Natural killer cell (primary cell): ENCODE measurements around the gene PACRG. TPM values are rescaled to one million over a fixed set of nuclear protein-coding genes. Genes with fewer than 3 reads are reported as not detected.

Experiments
- ATAC-seq, 3 donors: fragments of 150-1000 bp in 2 of 3; fragments of 200-7000 bp in 1 of 3; cut with Tn5 transposase; 1 replicate in 1 of 3; 2 replicates in 2 of 3; pipeline ENCODE4 v1.10.0; 2021; ENCODE audit warnings: mild to moderate bottlenecking in 2 of 3, moderate library complexity in 2 of 3
- DNase-seq, 2 donors: peaks; one replicate each; pipeline versions ENCODE4 v3.0.0 to v3.0.0-alpha.2; 2013 to 2021; ENCODE audit warnings: mixed read lengths in 1 of 2
- H3K27ac ChIP-seq: one replicate; pipeline ENCODE4 v1.5.1; 2013; ENCODE audit warnings: mild to moderate bottlenecking, low read length
- H3K27me3 ChIP-seq: one replicate; pipeline ENCODE4 v1.6.1; 2013; ENCODE audit warnings: low read length; ENCODE audit not compliant: control insufficient read depth, insufficient read depth
- H3K36me3 ChIP-seq: one replicate; pipeline ENCODE4 v1.6.1; 2013; ENCODE audit warnings: low read length; ENCODE audit not compliant: control insufficient read depth, insufficient read depth
- H3K4me1 ChIP-seq: one replicate; pipeline ENCODE4 v1.6.1; 2013; ENCODE audit warnings: low read length; ENCODE audit not compliant: control insufficient read depth, insufficient read depth
- H3K4me3 ChIP-seq: one replicate; pipeline ENCODE4 v1.5.1; 2013; ENCODE audit warnings: low read length
- H3K9me3 ChIP-seq: one replicate; pipeline ENCODE4 v1.6.1; 2013; ENCODE audit warnings: low read length; ENCODE audit not compliant: control insufficient read depth, insufficient read depth
- H3K27ac Mint-ChIP-seq, 2 donors: one replicate each; pipeline ENCODE4 v1.8.0; 2022; ENCODE audit warnings: mild to moderate bottlenecking in 2 of 2, mixed read lengths in 2 of 2, moderate library complexity in 1 of 2
- H3K27me3 Mint-ChIP-seq, 2 donors: one replicate each; pipeline ENCODE4 v1.8.0; 2022; ENCODE audit warnings: low read depth in 2 of 2, mixed read lengths in 2 of 2
- H3K36me3 Mint-ChIP-seq: one replicate; pipeline ENCODE4 v1.8.0; 2022; ENCODE audit warnings: mixed read lengths
- H3K4me1 Mint-ChIP-seq, 2 donors: one replicate each; pipeline ENCODE4 v1.8.0; 2022; ENCODE audit warnings: mixed read lengths in 2 of 2
- H3K4me3 Mint-ChIP-seq: one replicate; pipeline ENCODE4 v1.8.0; 2022; ENCODE audit warnings: mild to moderate bottlenecking, moderate library complexity, mixed read lengths
- H3K9me3 Mint-ChIP-seq, 2 donors: one replicate each; pipeline ENCODE4 v1.8.0; 2022; ENCODE audit warnings: mixed read lengths in 2 of 2
- WGBS: methylation state at CpG from one replicate; pipeline ENCODE4 v1.1.7; 2013; ENCODE audit warnings: missing lambda C conversion rate; ENCODE audit not compliant: insufficient coverage; 5-methylcytosine and 5-hydroxymethylcytosine counted together
- intact Hi-C: fragments of 100-400 bp; cut with micrococcal nuclease; formaldehyde crosslinking; loops from one replicate; pipeline ENCODE4 v1.14.2; 2022
- total RNA-seq, 4 donors: library from RNA; stranded (reverse); fragments of 120-200 nt in 1 of 4; gene quantifications; one replicate each; pipeline versions ENCODE4 v1.2.3 to v1.2.4, GENCODE V29; 2013 to 2022
- TF ChIP-seq, protein P1 (sequence below): fragments of 200-600 bp; IDR thresholded peaks from one replicate; pipeline ENCODE4 v1.8.0; 2022; ENCODE audit warnings: antibody characterized with exemption

PACRG gene
- total RNA-seq, 3 donors from 2014 or later (not counting 1 experiment from before 2014, with no cell fraction given), result 0.52 TPM; not detected in 2

DNA sequence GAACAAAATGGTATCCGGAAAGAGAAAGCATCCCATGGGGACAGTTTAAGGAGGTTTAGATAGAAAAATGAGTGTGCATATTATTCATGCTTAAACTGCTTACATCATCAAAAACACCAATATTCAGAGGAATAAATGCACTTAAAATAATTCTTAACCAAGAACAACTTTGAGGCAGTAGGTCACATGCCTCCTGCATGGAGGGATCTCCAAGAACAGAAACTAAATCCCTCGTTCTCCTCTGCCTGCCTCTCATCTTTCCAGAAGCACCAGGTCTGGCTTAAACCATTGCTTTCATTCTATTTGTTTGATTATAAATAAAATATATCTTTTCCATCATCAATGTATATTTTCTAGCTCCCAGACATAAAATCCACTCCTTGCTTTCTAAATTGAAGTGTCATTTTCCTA, 583.2 kb downstream of the PACRG start:
- intact Hi-C loops, result no loop called here
- Mint-ChIP-seq H3K4me3 (no peak overlapping the region), H3K27ac (no peak overlapping the region), H3K27me3 (peaks cover 13 to 33% of the 10 kb centered on the region in 2 donors), H3K9me3 (no peaks in the 10 kb centered on the region), H3K4me1 (no peaks in the 10 kb centered on the region), H3K36me3 (no peaks in the 10 kb centered on the region)
- DNase-seq (no peak), ATAC-seq (no peak)
- Histone ChIP-seq H3K9me3 (no peaks in the 10 kb centered on the region), H3K27ac (no peak overlapping the region), H3K36me3 (no peaks in the 10 kb centered on the region), H3K27me3 (peaks cover 2% of the 10 kb centered on the region), H3K4me1 (no peaks in the 10 kb centered on the region), H3K4me3 (no peak overlapping the region)
- TF ChIP-seq, protein P1, sequence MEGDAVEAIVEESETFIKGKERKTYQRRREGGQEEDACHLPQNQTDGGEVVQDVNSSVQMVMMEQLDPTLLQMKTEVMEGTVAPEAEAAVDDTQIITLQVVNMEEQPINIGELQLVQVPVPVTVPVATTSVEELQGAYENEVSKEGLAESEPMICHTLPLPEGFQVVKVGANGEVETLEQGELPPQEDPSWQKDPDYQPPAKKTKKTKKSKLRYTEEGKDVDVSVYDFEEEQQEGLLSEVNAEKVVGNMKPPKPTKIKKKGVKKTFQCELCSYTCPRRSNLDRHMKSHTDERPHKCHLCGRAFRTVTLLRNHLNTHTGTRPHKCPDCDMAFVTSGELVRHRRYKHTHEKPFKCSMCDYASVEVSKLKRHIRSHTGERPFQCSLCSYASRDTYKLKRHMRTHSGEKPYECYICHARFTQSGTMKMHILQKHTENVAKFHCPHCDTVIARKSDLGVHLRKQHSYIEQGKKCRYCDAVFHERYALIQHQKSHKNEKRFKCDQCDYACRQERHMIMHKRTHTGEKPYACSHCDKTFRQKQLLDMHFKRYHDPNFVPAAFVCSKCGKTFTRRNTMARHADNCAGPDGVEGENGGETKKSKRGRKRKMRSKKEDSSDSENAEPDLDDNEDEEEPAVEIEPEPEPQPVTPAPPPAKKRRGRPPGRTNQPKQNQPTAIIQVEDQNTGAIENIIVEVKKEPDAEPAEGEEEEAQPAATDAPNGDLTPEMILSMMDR, result no peak
- WGBS, result 89% methylated on average over 2 of the region's 2 CpGs

- intact Hi-C loops, result no loop called here
- H3K27me3 ChIP-seq, result peaks cover 2% of the 10 kb centered on the region
- Mint-ChIP-seq H3K4me1 (no peaks in the 10 kb centered on the region), H3K27ac (no peak overlapping the region), H3K4me3 (no peak overlapping the region), H3K9me3 (no peaks in the 10 kb centered on the region), H3K36me3 (no peaks in the 10 kb centered on the region), H3K27me3 (peaks cover 12 to 32% of the 10 kb centered on the region in 2 donors)
- 82% methylated on average over 2 of the region's 3 CpGs for WGBS
- no peaks in the 10 kb centered on the region for H3K36me3 ChIP-seq
- TF ChIP-seq, protein P1, result no peak
- no peak for ATAC-seq
- no peak overlapping the region for H3K27ac ChIP-seq
- H3K4me3 ChIP-seq, result no peak overlapping the region
- DNase-seq, result no peak
- no peaks in the 10 kb centered on the region for H3K9me3 ChIP-seq
- no peaks in the 10 kb centered on the region for H3K4me1 ChIP-seq
Observed at GRCh38 chr6:163311830-163312229, 584.1 kb downstream of the PACRG start.

DNA sequence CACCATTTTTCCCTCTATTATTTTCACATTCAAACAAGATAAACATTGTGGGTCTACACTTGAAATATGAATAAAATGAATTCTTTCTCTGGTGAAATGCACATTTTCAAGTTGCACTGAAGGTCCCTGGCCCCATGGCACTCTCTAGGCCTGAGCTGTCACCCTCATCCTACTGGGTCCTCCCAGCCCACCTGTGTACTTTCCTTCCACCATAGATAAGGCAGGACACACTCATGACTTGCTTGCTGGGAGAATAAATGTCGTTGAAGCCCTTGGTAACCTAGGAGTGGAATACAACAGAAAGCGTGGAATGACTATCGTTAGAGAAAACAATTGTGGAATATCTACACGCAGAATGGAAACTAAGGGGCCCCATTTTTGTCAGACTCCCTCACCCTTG, 585.8 kb downstream of the PACRG start:
- intact Hi-C loops, result no loop called here
- H3K27me3 ChIP-seq, result peaks cover 2% of the 10 kb centered on the region
- H3K36me3 Mint-ChIP-seq, result no peaks in the 10 kb centered on the region
- WGBS, result 90% methylated on average over 4 of the region's 4 CpGs
- no peaks in the 10 kb centered on the region for H3K36me3 ChIP-seq
- H3K4me1 Mint-ChIP-seq, result no peaks in the 10 kb centered on the region
- no peak overlapping the region for H3K4me3 ChIP-seq
- H3K27ac ChIP-seq, result no peak overlapping the region
- H3K4me1 ChIP-seq, result no peaks in the 10 kb centered on the region
- H3K4me3 Mint-ChIP-seq, result no peak overlapping the region
- DNase-seq, result no peak
- no peak overlapping the region for H3K27ac Mint-ChIP-seq
- peaks cover 12 to 25% of the 10 kb centered on the region in 2 donors for H3K27me3 Mint-ChIP-seq
- ATAC-seq, result no peak
- TF ChIP-seq, protein P1, result no peak
- no peaks in the 10 kb centered on the region for H3K9me3 Mint-ChIP-seq
- no peaks in the 10 kb centered on the region for H3K9me3 ChIP-seq

GRCh38 chr6:163313981-163314380, 586.2 kb downstream of the PACRG start:
- peaks cover 2% of the 10 kb centered on the region for H3K27me3 ChIP-seq
- no peaks in the 10 kb centered on the region for H3K9me3 ChIP-seq
- intact Hi-C loops, result no loop called here
- no peaks in the 10 kb centered on the region for H3K9me3 Mint-ChIP-seq
- H3K36me3 ChIP-seq, result no peaks in the 10 kb centered on the region
- 91% methylated on average over 5 of the region's 5 CpGs for WGBS
- DNase-seq (no peak), ATAC-seq (no peak)
- H3K27ac Mint-ChIP-seq, result no peak overlapping the region
- H3K4me3 ChIP-seq, result no peak overlapping the region
- peaks cover 12 to 25% of the 10 kb centered on the region in 2 donors for H3K27me3 Mint-ChIP-seq
- no peaks in the 10 kb centered on the region for H3K4me1 Mint-ChIP-seq
- H3K4me3 Mint-ChIP-seq, result no peak overlapping the region
- H3K27ac ChIP-seq, result no peak overlapping the region
- H3K36me3 Mint-ChIP-seq, result no peaks in the 10 kb centered on the region
- no peaks in the 10 kb centered on the region for H3K4me1 ChIP-seq
- TF ChIP-seq, protein P1, result no peak
